Stimulated activated CD8-positive, alpha-beta memory T cell treated with anti-CD3 and anti-CD28 coated beads, Interleukin-12 subunit alpha, Interleukin-12 subunit beta, amount 100 ng/mL, for 4 hours (primary cell): ENCODE data around the gene CCL3.
"Not testable (repeated sequence)": the region's sequence is repeated elsewhere in the genome, so short reads cannot be mapped to it uniquely, and the experiment has no call there.

Experiments used
- DNase-seq: peaks from one replicate; pipeline ENCODE4 v3.0.0-alpha.2; 2020; ENCODE audit warnings: low read depth

Gene CCL3

DNA sequence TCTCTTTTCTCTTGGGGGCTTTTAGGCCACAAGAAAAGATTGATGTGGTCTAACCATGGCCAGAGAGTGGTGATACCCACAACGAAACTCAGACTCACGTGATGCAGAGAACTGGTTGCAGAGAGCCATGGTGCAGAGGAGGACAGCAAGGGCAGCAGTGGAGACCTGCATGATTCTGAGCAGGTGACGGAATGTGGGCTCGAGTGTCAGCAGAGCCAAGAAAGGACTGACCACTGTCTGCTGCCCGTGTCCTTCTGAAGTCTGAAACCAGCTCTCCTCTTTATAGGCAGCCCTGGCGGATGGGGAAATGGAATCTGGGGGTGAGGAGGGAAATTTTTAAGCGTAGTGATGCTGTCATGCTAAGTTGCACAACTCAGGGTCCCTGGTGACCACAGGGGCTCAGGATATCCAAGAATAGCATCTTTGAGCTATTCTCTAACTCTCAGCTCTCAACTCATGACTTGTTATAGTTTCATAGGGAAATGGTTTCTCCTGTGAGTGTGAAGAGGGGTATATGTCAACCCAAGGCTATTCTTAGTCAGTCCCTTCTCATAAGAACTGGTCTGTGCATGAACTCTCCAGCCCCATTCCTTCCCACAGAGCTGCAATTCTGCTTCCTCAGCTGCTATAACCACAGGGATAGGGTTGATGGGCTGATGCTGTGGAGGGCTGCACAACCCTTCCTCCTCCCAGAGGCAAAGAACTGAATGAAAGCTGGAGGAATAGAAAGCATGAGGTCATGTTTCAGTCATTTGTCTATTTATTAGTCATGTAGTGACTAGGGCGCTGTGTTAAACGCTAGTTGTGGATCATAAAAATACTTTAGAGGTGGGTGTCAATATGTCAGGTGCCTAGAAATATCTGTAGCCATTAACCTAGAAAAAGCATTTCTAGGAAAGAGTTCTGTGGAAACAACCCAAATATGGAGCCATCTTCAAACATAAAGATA lies at the start of gene CCL3:
TSS of gene CCL3 (minus strand) at position 256 of the 949 bp plus-strand sequence. CDS start at position 171, 85 bp downstream.
- no peak for DNase-seq

DNA sequence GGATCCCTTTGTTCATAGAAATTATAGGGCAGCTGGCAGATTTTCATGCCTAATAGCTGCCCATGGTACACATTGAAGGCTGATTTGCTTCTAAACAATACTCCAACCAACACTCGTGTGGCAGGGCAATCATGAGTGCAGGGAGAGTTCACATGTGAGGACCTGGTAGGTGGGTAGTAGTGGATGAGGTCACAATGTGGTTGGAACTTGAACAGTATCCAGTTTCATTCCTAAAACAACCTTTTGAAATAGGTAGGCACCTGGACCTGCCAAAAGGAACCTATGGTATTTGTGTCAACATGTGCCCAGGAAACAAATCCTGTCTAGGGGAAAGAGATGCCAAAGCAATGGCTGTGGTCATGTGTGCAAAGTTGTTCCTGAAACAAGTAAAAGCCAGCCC lies 46.5 kb upstream of the CCL3 start:
- DNase-seq, result no peak

DNA sequence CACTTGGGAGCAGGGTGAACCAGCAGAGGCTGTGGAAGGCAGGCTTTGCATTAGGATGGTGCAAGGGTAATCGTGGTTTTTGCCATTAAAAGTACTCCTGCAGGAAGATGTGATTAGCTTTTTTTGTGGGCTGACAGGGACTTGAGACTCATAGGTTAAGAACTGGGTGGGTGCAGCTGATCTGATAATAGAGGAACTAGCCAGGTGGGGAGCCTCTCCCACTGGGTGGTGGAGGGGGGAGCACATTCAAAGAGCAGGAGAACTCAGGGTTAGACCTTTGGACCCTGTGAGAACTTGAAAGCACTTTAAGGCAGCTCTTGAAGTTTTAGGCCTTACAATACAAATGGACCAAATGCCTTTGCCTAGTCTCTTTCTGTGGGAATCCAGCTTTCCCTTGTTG lies 46.1 kb upstream of the CCL3 start:
- DNase-seq, result no peak

DNA sequence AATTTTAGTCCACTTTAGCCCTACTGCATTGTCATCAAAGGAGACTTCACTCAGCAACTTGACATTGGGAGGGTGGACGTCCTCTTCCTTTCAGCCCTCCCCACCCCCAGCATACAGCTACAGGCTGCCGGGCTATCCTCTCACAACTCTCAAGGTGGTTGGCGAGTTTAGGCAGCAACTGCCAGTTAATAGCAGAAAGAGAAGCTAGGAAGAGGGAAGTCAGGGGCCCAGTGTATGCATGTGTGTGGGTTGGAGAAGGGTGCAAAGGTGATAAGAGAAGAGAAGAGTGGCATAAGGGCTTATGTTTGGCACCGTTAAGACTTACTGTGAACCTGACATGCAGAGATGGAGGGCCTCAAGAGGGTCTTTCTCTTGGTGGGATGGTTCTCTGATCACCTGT lies 45.5 kb upstream of the CCL3 start:
- DNase-seq, result no peak

DNA sequence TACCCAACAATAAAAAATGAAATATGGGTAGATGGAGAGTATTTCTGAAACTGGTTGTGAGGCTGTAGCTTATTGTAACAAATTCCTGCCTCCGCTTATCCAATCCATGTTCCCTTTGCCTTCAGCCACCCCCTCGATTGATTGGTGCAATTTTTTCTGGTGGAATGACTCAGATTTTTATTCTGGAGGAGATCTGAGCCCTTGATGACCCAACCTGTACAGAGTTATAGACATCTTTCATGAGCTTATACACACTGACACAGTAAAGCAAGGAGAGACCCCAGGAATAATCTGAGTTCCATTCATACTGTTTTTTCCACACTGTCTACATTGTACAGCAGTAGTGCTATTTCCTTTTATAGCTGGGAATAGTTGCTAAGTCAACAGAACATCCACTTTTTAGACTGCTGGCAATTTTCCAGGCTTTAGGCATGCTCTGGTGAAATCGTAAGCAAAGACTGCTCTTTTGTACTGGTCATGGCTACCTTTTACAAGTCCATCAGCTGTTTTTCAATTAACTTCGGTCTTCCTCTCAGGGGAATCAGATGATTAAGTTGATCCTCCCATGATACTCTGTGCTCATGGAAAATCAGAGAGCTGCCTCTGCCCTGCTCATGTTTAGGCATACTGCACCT lies 43.8 kb upstream of the CCL3 start:
- no peak for DNase-seq

DNA sequence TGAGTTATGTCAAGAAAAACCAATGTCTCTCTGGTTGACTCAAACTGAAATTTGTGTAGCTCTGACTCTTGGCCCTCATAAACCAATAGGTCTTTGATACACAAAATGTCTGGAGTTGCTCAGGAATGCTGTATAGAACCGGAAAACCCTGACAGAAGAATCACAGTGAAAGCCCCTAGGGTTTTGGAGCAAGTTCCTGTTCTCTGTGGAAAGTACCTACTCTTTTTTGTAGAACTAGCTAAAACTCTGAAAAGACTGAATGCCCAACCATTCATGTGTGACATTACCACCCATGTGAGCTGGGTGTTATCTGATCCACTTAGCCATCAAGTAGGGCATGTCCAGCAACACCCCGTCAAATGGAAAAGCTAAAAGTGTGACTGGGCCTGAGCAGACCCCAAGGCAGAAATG lies 42.5 kb upstream of the CCL3 start:
- DNase-seq, result no peak

DNA sequence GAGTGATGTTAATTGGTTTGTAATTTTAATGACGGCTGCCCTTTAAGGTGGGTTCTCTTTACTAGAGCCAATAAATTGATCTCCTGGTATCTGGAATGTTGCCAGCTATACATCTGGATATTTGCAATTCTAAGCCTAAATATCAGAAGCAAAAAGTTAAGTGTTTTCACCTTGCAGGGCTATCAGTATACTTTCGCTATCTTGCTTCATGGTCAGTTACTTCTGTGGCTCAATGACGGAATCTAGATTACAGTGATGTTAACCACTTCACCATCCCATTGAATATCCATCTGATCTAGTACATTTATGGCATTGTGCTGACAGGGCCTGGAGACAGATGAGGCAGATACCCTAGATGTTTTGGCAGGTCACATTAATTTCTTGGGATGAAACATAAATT lies 42.0 kb upstream of the CCL3 start:
- DNase-seq, result no peak

DNA sequence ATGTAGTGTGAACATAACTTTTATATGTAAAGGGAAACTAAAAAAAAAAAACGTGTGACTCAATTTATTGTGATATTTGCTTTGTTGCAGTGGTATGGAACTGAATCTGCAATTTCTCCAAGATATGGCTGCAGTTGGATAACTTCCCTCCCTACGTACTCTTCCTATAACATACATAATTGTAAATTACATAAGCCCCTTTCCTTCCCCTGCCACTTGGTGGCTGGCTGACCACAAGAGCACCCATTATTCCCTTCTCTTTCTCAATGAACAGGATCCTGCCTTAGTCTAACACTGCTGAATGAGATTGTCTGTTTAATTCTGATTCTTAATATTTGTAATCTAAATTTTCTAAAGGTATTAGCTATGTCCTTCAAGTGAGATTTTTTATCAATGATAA lies 41.5 kb upstream of the CCL3 start:
- no peak for DNase-seq

DNA sequence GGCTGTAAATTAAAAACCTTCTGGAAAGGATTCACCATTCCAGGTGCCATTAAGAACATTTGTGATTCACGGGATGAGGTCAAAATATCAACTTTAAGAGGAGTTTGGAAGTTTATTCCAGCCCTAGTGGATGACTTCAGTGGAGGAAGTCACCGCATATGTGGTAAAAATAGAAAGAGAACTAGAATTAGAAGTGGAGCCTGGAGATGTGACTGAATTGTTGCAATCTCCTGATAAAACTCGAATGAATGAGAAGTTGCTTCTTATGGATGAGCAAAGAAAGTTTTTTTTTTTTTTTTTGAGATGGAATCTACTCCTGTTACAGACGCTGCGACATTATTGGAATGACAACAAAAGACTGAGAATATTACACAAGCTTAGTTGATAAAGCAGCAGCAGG lies 40.4 kb upstream of the CCL3 start:
- no peak for DNase-seq

DNA sequence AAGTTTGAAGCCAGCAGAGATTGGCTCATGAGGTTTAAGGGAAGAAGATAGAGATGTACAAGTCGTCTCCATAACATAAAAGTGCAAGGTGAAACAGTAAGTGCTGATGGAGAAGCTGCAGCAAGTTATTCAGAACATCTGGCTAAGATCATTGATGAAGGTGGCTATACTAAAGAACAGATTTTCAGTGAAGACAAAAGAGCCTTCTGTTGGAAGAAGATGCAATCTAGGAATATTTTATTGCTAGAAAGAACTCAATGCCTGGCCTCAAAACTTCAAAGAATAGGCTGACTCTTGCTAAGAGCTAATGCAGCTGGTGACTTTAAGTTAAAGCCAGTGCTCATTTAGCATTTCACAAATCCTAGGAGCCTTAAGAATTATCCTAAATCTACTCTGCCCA lies 39.7 kb upstream of the CCL3 start:
- DNase-seq, result no peak

DNA sequence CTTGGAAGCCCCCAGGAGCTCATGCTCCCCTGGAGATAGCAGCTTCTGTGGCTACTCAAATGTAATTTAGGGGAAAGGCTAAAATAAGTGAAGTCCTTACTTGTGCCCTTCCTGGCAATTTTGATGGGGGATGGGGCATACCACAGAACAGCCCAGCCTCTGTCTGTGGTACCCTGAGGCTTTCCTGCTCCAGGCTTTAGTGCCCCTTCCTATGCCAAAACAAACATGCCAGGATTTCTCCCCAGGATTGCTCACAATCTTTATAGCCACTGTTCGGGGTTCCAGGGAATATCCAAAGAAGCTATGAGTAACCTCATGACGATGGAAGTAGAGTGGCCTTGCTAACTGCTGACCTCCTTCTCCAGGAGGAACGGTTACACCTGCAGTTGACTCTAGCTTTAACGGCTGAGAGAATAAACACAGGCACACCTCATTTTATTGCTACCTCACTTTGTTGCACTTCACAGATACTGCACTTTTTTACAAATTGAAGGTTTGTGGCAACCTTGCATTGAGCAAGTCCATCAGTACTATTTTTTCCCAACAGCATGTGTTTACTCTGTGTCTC lies 38.6 kb upstream of the CCL3 start:
- no peak for DNase-seq

DNA sequence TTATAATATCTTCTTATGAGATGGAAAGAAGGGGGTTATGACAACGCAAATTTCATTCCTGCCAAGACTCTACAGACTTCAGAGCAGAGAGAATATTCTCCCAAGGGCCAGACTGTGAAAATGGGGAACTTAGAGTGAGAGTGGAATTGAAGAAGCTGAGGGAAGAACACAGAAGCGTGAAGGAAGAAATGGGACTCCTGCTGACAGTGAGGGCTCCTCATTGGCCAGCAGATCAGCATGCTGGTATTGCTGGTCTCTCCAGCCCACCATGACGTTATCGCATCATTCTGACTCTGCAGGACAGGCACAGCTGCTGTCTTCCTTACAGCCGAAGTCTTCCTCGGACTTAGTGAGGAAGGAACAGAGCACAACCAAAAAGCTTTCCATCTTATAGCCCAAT lies 38.0 kb upstream of the CCL3 start:
- DNase-seq, result no peak

DNA sequence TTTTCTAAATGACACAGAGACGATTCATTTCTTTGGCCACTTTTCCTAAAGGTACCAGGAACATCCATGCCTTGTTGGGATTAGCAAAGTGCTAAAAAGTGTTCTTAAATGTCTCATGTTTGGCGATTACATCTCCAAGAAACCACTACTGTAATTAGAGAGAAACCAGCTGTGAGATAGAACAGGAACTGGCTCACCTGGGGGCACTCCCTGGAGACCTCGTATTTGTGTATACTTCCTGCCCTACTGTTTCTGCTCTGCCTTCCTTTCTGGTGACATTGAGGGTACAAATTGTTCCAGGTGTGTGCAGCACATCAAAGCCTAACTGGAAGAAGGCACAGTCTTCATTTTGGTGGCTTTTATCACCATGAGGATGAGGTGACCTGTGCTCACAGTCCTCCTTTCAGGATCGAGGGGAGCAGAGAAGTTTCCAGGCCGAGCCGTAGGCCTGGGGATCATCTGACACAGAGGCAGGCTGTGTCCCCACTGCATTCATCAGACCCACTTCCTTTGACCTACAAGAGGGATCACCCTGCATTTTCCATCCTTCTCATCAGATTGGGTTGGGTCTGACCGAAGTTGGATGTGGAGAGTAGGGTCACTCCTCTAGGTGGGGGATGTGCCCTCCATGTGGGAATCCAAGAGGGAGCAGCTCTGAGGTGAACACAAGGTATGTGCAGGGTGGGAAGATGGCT lies 37.4 kb upstream of the CCL3 start:
- DNase-seq, result no peak

DNA sequence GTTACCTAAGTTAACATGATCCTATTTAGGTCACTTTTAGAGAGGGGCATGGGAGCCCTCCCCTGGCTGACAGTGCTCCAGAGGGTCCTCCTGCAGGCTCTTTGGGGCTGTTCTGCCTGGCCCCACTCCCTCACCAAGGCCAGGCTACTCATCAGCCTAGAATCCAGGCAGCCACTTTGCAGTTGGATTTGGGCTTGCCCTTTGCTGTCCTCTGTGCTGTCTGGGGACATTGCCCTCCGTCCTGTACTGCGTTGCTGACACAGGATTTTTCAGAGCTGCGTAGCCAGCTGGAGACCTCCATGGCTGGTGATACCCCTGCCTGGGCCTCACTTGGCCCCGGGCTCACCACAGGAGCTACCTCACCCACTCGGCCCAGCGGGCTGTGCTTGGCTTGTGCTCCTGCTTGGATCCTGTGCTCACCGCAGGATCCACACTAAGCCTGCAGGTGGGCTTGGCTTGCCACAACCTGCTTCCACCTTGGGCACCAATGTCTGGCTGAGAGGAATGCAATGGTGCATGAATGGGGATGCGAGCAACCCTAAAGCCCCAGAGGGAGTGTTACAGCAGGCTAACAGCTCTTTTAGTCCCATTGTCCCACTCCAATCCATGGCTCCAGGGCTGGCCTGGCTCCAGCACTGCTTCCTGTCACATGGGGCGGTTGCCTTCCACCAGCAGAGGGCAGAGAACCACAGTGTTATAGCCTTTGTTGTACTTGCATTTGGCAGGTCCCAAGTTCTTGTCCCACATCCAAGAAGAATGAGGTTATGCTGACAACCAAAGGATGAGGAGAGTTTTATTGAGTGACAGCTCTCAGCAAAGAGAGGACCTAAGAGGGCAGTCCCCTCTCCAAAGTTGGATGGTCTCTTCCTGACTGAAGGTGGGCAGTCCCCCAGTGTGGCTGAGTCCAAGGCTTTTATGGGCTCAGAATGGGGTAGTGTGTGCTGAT lies 35.2 kb upstream of the CCL3 start:
- DNase-seq, result no peak

DNA sequence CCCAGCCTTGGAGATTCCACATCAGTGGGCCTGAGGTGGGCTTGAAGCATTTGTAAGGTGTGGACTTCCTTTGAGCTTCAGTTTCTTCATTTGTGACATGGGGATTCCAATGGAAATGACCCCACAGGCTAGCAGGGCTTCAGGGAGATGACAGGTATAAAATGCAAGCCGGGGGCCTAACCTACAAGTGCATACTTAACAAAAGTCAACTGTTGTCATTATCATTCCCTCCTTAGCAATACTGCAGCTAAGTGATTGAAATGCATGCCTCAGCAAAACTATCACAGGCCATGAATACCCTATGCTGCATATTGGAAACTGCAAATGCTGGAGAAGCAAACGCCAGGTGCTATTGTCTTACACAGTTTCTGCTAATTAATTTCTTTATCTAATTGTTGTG lies 33.5 kb upstream of the CCL3 start:
- DNase-seq, result no peak

DNA sequence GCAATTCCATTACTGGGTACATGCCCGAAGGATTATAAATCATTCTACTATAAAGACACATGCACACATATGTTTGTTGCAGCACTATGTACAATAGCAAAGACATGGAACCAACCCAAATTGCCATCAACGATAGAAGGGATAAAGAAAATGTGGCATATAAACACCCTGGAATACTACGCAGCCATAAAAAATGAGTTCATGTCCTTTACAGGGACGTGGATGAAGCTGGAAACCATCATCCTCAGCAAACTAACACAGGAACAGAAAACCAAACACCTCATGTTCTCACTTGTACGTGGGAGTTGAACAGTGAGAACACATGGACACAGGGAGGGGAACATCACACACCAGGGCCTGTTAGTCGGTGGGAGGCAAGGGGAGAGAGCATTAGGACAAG lies 31.2 kb upstream of the CCL3 start:
- not testable (repeated sequence) for DNase-seq

DNA sequence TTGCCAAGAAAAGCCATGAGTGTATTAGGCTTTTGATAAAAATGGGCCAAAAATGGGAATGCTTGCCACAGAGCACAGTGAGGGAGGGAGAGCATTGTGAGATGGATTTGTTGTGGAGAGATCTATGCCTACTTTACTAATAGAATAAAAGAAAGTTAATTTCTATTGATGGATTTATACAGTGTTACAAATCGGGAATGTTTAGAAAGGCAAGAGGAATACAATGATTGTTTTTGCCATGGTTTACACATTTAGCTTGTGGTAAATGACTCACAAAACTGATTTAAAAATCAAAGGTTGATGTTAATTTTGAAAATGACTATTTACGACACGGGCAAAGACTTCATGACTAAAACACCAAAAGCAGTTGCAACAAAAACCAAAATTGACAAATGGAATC lies 30.3 kb upstream of the CCL3 start:
- DNase-seq, result no peak

DNA sequence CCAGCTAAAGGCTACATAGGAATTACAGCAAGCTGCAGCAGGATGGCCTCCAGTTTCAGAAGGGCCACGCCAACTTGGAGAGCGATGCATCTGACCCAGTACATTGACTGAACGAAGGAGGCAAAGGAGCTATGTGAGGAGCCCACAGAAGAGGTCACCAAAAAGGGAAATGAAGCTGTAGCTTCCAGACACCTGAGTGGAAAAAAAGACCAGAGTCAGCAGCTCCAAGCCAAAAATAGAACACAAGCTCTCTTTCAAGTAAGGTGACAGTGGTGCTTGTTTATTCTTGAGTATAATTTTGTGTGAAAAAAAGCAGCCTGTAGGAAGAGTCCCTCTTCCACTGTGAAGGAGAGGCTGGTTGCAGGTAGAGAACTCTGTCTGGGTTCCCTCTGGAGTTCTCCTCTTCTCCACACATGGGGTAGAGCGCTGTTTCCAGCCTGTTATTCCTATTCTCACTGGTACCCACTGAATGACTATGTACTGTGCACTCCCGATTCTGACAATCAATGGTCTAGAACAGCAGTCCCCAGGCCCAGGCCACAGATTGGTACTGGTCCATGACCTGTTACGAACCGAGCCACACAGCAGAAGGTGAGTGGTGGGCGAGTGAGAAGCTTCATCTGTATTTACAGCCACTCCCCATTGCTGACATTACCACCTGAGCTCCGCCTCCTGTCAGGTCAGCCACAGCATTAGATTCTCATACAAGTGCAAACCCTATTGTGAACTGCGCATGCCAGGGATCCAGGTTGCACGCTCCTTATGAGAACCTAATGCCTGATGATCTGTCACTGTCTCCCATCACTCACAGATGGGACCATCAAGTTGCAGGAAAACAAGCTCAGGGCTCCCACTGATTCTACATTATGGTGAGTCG lies 28.8 kb upstream of the CCL3 start:
- no peak for DNase-seq

DNA sequence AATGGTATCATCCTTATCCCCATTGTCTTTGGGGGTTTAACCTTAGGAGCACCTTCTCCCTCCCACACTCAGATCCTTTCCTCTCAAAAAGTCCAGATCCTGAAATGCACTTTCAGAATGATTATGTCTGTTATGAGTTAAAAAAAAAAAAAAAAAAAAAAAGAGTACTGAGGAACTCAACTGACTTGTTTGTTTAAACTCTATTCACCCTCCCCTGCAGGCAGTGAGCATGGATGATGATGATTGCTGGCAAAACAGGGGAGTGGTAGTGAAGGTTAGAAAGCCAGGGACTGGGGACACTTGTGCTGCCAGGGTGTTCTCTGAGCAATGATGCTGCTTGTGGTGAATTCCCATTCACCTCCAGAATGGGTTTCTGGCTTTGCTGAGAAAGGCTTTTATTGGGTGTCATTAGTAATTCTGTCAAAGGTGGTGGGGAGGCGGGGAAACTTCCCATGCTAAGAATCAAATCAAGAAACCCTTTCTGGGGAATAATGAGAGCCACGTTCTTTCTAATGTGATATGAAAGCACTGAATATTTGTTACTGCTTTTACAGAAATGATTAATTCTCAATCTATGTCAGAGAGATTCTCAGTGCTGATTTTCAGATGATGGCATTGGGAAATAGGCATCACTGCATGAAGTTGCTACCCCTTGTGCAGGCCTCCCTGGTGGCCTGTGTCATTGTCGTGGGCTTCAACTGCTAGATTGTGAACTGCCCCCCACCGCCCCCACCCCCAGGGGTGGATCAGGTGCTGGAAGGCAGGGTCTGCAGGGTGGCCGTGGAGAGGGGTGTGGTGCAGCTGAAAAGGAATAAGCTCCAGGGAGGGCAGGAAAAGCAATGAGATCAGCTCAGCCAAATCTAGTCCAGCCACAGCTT lies 27.8 kb upstream of the CCL3 start:
- no peak for DNase-seq

DNA sequence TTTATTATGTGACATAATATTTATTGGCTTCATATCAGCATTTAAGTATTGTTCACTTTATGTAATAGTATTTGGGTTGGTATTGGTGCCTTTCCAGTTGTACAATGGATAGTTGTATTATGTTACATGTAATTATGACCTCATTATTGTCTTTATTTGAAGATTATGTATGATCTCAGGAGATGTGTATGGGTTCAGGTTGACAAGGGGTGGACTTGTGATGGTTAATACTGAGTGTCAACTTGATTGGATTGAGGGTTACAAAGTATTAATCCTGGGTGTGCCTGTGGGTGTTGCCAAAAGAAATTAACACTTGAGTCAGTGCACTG lies 25.7 kb upstream of the CCL3 start:
- DNase-seq, result not testable (repeated sequence)
